ENCODE data around the gene USH2A.

USH2A gene

GRCh38 chr1:216216305-216216704 is 206.9 kb downstream of the USH2A start:
- no peak for DNase-seq (ENCODE audit: low read depth)
- H3K4me3 ChIP-seq (replicated peaks; ENCODE audit: low read depth, low read length) = no peak overlapping the region
- no peak for TF ChIP-seq CTCF (IDR thresholded peaks at IDR 0.05; ENCODE audit: low read length, missing control alignments)

- TF ChIP-seq CTCF (IDR thresholded peaks at IDR 0.05; ENCODE audit: low read length, missing control alignments) = no peak
- DNase-seq (ENCODE audit: low read depth) = peak; percentile 7
These were observed 208.1 kb downstream of the USH2A start for GRCh38 chr1:216215169-216215568.

GRCh38 chr1:216212826-216213225 is 210.4 kb downstream of the USH2A start:
- no peak for DNase-seq (ENCODE audit: low read depth)
- TF ChIP-seq CTCF (IDR thresholded peaks at IDR 0.05; ENCODE audit: low read length, missing control alignments) = no peak
- no peak overlapping the region for H3K4me3 ChIP-seq (replicated peaks; ENCODE audit: low read depth, low read length)

More at GRCh38 chr1:216215169-216215568, 208.1 kb downstream of the USH2A start:
- H3K4me3 ChIP-seq (replicated peaks; ENCODE audit: low read depth, low read length) = no peak overlapping the region

GRCh38 chr1:216210081-216210480 is 213.2 kb downstream of the USH2A start:
- H3K4me3 ChIP-seq (replicated peaks; ENCODE audit: low read depth, low read length) = no peak overlapping the region
- TF ChIP-seq CTCF (IDR thresholded peaks at IDR 0.05; ENCODE audit: low read length, missing control alignments) = no peak
- DNase-seq (ENCODE audit: low read depth) = peak; percentile 13

GRCh38 chr1:216209125-216209524 is 214.1 kb downstream of the USH2A start:
- no peak for TF ChIP-seq CTCF (IDR thresholded peaks at IDR 0.05; ENCODE audit: low read length, missing control alignments)
- no peak for DNase-seq (ENCODE audit: low read depth)
- no peak overlapping the region for H3K4me3 ChIP-seq (replicated peaks; ENCODE audit: low read depth, low read length)

GRCh38 chr1:216207154-216207553 is 216.1 kb downstream of the USH2A start:
- no peak for TF ChIP-seq CTCF (IDR thresholded peaks at IDR 0.05; ENCODE audit: low read length, missing control alignments)
- DNase-seq (ENCODE audit: low read depth) = no peak
- no peak overlapping the region for H3K4me3 ChIP-seq (replicated peaks; ENCODE audit: low read depth, low read length)

- H3K4me3 ChIP-seq (replicated peaks; ENCODE audit: low read depth, low read length) = no peak overlapping the region
- DNase-seq (ENCODE audit: low read depth) = no peak
- TF ChIP-seq CTCF (IDR thresholded peaks at IDR 0.05; ENCODE audit: low read length, missing control alignments) = no peak
These were observed 218.1 kb downstream of the USH2A start for GRCh38 chr1:216205176-216205575.

Data from fibroblast of pulmonary artery (primary cell).